ENCODE measurements around the gene MBD4.

GRCh38 chr3:129383292-129383860, 56.4 kb downstream of the MBD4 start:
- TF ChIP-seq RAD21 (IDR thresholded peaks at IDR 0.05; ENCODE audit: low read depth): peak; percentile 85
- TF ChIP-seq USF1 (IDR thresholded peaks at IDR 0.05): no peak
